WI38 (cell line): ENCODE data around the gene GSE1.

Source experiments
- H3K4me3 ChIP-seq: 2 replicates; pipeline ENCODE4 v1.5.1; 2011; ENCODE audit warnings: low read depth, mild to moderate bottlenecking, control low read depth, low read length
- CTCF ChIP-seq: IDR thresholded peaks from 2 replicates; pipeline ENCODE4 v1.5.1; 2012; ENCODE audit warnings: low read depth, mild to moderate bottlenecking, control low read depth, low read length

Gene GSE1

GRCh38 chr16:85567101-85567866 lies 45.8 kb upstream of the GSE1 start:
- H3K4me3 ChIP-seq = no peak overlapping the region
- TF ChIP-seq CTCF = no peak

GRCh38 chr16:85567935-85568334 lies 45.2 kb upstream of the GSE1 start:
- H3K4me3 ChIP-seq = no peak overlapping the region
- no peak for TF ChIP-seq CTCF

GRCh38 chr16:85568519-85568918 lies 44.6 kb upstream of the GSE1 start:
- H3K4me3 ChIP-seq = no peak overlapping the region
- TF ChIP-seq CTCF = no peak

- no peak for TF ChIP-seq CTCF
- no peak overlapping the region for H3K4me3 ChIP-seq
Observed at GRCh38 chr16:85569039-85569614, 44.0 kb upstream of the GSE1 start.

- TF ChIP-seq CTCF = no peak
- H3K4me3 ChIP-seq = no peak overlapping the region
Observed at GRCh38 chr16:85569615-85570212, 43.4 kb upstream of the GSE1 start.

GRCh38 chr16:85570213-85570734 lies 42.8 kb upstream of the GSE1 start:
- TF ChIP-seq CTCF = no peak

More at GRCh38 chr16:85570213-85570734, 42.8 kb upstream of the GSE1 start:
- no peak overlapping the region for H3K4me3 ChIP-seq
